ENCODE measurements around the gene LRSAM1. TPM values are rescaled to one million over a fixed set of nuclear protein-coding genes. Genes with fewer than 3 reads are reported as not detected.

Gene LRSAM1
- total RNA-seq, 4 donors from 2014 or later, result 8.0 to 16.2 (median 12.9) TPM

DNA sequence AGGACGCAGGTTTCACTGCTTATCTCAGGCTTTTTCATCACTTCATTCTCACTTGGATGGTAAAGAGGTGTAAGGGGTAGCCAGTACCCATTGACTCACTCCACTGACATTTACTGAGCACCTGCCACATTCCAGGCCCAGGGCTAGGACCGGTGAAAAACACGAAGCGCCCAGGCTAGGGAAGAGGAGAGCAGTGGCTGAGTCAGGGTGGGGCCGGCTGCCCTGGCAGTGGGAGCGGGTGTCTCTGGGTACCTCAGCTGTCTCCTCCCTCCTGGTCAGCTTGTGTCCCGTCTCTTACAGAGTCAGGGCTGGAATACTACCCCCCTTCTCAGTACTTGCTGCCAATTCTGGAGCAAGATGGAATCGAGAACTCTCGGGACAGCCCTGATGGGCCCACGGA is 22.2 kb downstream of the LRSAM1 start:
- no peak for TF ChIP-seq POLR2A (IDR thresholded peaks at IDR 0.05)
- TF ChIP-seq, protein P1, sequence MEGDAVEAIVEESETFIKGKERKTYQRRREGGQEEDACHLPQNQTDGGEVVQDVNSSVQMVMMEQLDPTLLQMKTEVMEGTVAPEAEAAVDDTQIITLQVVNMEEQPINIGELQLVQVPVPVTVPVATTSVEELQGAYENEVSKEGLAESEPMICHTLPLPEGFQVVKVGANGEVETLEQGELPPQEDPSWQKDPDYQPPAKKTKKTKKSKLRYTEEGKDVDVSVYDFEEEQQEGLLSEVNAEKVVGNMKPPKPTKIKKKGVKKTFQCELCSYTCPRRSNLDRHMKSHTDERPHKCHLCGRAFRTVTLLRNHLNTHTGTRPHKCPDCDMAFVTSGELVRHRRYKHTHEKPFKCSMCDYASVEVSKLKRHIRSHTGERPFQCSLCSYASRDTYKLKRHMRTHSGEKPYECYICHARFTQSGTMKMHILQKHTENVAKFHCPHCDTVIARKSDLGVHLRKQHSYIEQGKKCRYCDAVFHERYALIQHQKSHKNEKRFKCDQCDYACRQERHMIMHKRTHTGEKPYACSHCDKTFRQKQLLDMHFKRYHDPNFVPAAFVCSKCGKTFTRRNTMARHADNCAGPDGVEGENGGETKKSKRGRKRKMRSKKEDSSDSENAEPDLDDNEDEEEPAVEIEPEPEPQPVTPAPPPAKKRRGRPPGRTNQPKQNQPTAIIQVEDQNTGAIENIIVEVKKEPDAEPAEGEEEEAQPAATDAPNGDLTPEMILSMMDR (IDR thresholded peaks at IDR 0.05), result no peak
- Histone ChIP-seq H3K36me3 (peaks cover 2 to 84% (median 3%) of the 10 kb centered on the region in 3 donors), H3K4me1 (no peaks in the 10 kb centered on the region), H3K9me3 (no peaks in the 10 kb centered on the region), H3K4me3 (no peak overlapping the region), H3K27ac (no peak overlapping the region), H3K27me3 (no peaks in the 10 kb centered on the region)
- intact Hi-C loops (cut with DNase I), result no loop called here
- WGBS, 2 donors, result 88 to 89% methylated on average over 7 to 10 of the region's 10 CpGs
- DNase-seq, result no peak

DNA sequence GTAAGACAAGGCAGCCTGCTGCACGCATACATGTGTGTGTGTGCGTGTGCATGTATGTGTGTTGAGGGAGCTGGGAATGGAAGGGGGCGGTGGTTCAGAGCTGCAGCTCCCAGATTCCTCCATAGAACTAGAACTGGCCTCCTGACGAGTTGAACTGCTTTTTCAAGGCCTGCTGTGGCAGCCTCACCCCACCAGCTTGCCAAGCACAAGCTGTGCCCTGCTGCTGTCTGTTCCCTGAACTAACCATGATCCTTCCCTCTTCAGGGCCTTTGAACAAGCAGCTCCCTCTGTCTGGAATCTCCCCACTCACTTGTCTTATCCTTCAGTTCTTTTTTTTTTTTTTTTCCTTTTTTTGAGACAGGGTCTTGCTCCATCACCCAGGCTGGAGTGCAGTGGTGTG is 22.6 kb downstream of the LRSAM1 start:
- no peaks in the 10 kb centered on the region for H3K9me3 ChIP-seq
- 67 to 88% methylated on average over 2 to 4 of the region's 4 CpGs for WGBS, 2 donors
- H3K36me3 ChIP-seq, result peaks cover 5 to 84% (median 8%) of the 10 kb centered on the region in 3 donors

DNA sequence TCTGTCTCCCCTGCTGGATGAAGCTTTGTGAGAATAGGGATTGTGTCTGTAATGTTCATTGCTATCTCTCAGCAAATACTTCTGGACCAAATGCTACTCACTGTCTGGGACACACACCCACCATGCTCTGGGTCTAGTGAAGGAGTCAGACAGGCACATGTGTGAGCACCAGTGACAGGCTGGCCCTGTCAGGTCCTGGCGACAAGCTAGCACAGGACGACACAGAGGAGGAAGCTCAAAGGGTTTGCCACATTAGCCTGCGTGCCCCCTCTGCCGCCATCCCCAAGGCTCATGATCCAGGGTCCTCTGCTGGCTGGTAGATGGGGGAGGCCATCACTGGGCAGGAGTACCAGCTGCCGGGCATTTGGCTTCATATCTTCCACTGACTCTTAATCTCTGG is 23.3 kb downstream of the LRSAM1 start:
- H3K36me3 ChIP-seq, result peaks cover 12 to 84% (median 14%) of the 10 kb centered on the region in 3 donors
- WGBS, 2 donors, result 64 to 95% methylated on average over 4 of the region's 5 CpGs
- intact Hi-C loops (cut with DNase I), result no loop called here

More for the DNA sequence above, 22.6 kb downstream of the LRSAM1 start:
- Histone ChIP-seq H3K4me3 (no peak overlapping the region), H3K4me1 (no peaks in the 10 kb centered on the region), H3K27ac (no peak overlapping the region), H3K27me3 (no peaks in the 10 kb centered on the region)
- DNase-seq, result no peak
- no peak for TF ChIP-seq POLR2A (IDR thresholded peaks at IDR 0.05)
- TF ChIP-seq, protein P1 (IDR thresholded peaks at IDR 0.05), result no peak
- intact Hi-C loops (cut with DNase I), result no loop called here

DNA sequence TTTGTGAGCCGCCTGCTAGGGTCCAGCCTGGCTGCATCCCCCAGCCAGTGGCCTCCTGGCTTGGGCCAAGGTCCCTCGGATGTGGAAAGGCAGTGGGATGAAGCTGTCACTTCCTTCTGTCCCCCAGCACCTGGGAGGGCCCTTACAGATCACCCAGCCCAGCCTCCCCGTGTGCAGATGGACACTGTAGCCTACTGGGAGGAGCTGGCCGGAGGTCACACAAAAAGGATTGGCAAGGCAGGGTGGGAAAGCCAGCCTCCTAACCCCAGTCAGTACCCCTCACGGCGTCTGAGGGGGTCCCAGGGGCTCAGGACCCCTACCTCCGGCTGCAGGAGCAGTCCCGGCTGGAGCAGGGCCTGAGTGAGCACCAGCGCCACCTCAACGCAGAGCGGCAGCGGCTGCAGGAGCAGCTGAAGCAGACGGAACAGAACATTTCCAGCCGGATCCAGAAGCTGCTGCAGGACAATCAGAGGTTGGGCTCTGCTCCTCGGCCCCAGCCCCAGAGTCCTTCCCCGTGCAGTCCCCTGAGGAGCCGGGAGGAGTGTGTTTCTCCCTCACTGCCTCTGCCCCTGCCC is 28.3 kb downstream of the LRSAM1 start:
- no peaks in the 10 kb centered on the region for H3K4me1 ChIP-seq
- intact Hi-C loops (cut with DNase I), result no loop called here
- no peak overlapping the region for H3K4me3 ChIP-seq
- 60 to 80% methylated on average over 2 of the region's 17 CpGs for WGBS, 2 donors
- peaks cover 16 to 90% (median 30%) of the 10 kb centered on the region in 3 donors for H3K36me3 ChIP-seq
- no peak for DNase-seq
- H3K27ac ChIP-seq, result no peak overlapping the region
- H3K27me3 ChIP-seq, result no peaks in the 10 kb centered on the region
- H3K9me3 ChIP-seq, result no peaks in the 10 kb centered on the region
- TF ChIP-seq, protein P1 (IDR thresholded peaks at IDR 0.05), result no peak
- no peak for TF ChIP-seq POLR2A (IDR thresholded peaks at IDR 0.05)

More for the DNA sequence above, 23.3 kb downstream of the LRSAM1 start:
- TF ChIP-seq, protein P1 (IDR thresholded peaks at IDR 0.05), result no peak
- H3K4me1 ChIP-seq, result no peaks in the 10 kb centered on the region
- H3K4me3 ChIP-seq, result no peak overlapping the region
- DNase-seq, result no peak
- no peaks in the 10 kb centered on the region for H3K27me3 ChIP-seq
- no peaks in the 10 kb centered on the region for H3K9me3 ChIP-seq
- no peak overlapping the region for H3K27ac ChIP-seq

DNA sequence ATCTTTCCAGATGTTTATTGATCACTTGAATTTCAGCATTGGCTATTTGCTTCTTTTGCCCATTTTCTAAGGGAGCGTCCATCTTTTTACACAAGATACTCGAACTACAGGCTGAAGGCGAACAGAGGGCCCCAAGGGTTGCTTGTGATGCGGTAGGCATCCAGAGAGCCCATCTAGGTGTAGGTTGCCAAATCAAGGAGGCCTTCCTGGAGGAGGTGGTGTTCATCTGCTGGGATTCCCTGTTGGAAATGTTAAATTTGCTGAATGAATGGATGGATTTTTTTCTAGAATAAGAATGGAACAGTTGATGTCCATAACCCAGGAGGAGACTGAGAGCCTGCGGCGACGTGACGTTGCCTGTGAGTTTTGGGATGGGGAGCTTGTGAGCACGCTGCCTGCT is 31.4 kb downstream of the LRSAM1 start:
- no peak overlapping the region for H3K4me3 ChIP-seq
- 99 to 100% methylated on average over 9 of the region's 9 CpGs for WGBS, 2 donors
- peaks cover 25 to 99% (median 33%) of the 10 kb centered on the region in 3 donors for H3K36me3 ChIP-seq
- intact Hi-C loops (cut with DNase I), result no loop called here
- H3K9me3 ChIP-seq, result no peaks in the 10 kb centered on the region
- no peaks in the 10 kb centered on the region for H3K27me3 ChIP-seq
- no peak for DNase-seq
- H3K27ac ChIP-seq, result no peak overlapping the region
- no peak for TF ChIP-seq POLR2A (IDR thresholded peaks at IDR 0.05)
- TF ChIP-seq, protein P1 (IDR thresholded peaks at IDR 0.05), result no peak
- no peaks in the 10 kb centered on the region for H3K4me1 ChIP-seq

Measured in esophagus squamous epithelium (tissue), 5 donors.